Measurements from ENCODE around the gene RER1.

Gene RER1

GRCh38 chr1:2352897-2353550 is 38.6 kb upstream of the RER1 start:
- Histone ChIP-seq H2BK120ac (ENCODE audit: low read depth, low read length) (no peak overlapping the region), H2AFZ (ENCODE audit: low read depth, low read length) (no peak overlapping the region), H3K23ac (ENCODE audit: low read length in 2 of 2) (peak overlapping the region in 1 of 2 experiments; percentile 65), H2BK15ac (ENCODE audit: low read depth, poor library complexity, severe bottlenecking) (no peak overlapping the region), H3K4me3 (ENCODE audit: insufficient read depth in 1 of 2, low read depth in 1 of 2, low read length in 2 of 2) (no peak overlapping the region), H3K36me3 (ENCODE audit: control insufficient read depth in 1 of 2, insufficient read depth in 2 of 2, low read depth in 1 of 2, low read length in 2 of 2) (peaks cover 0 to 6% of the 10 kb centered on the region in 2 experiments), H3K79me1 (replicated peaks; ENCODE audit: low read length, poor library complexity, severe bottlenecking) (no peaks in the 10 kb centered on the region), H3K18ac (ENCODE audit: low read depth in 1 of 2, low read length in 2 of 2) (no peak overlapping the region), H2BK5ac (ENCODE audit: low read depth, low read length, poor library complexity, severe bottlenecking) (no peak overlapping the region), H2AK5ac (ENCODE audit: low read length, severe bottlenecking) (no peak overlapping the region), H3K27ac (ENCODE audit: low read length, poor library complexity, severe bottlenecking) (no peak overlapping the region), H3K9ac (ENCODE audit: low read length) (peak overlapping the region; percentile 29), H3K9me3 (ENCODE audit: control insufficient read depth, low read length) (no peaks in the 10 kb centered on the region), H4K8ac (ENCODE audit: low read length) (no peak overlapping the region), H2BK12ac (ENCODE audit: low read length in 2 of 2) (no peak overlapping the region), H4K91ac (ENCODE audit: low read length) (no peak overlapping the region), H3K4me1 (ENCODE audit: control insufficient read depth, insufficient read depth, low read depth, low read length) (peaks cover 23% of the 10 kb centered on the region), H3K4ac (ENCODE audit: low read depth in 1 of 2, low read length in 2 of 2) (no peak overlapping the region), H3K14ac (ENCODE audit: low read length in 2 of 2) (no peak overlapping the region), H3K27me3 (ENCODE audit: control insufficient read depth in 1 of 2, insufficient read depth in 1 of 2, low read length in 2 of 2) (peaks cover 9 to 26% of the 10 kb centered on the region in 2 experiments), H3K4me2 (ENCODE audit: low read length, poor library complexity, severe bottlenecking) (no peak overlapping the region)
- no peak for DNase-seq
- 90% methylated on average over 21 of the region's 21 CpGs for WGBS

DNA sequence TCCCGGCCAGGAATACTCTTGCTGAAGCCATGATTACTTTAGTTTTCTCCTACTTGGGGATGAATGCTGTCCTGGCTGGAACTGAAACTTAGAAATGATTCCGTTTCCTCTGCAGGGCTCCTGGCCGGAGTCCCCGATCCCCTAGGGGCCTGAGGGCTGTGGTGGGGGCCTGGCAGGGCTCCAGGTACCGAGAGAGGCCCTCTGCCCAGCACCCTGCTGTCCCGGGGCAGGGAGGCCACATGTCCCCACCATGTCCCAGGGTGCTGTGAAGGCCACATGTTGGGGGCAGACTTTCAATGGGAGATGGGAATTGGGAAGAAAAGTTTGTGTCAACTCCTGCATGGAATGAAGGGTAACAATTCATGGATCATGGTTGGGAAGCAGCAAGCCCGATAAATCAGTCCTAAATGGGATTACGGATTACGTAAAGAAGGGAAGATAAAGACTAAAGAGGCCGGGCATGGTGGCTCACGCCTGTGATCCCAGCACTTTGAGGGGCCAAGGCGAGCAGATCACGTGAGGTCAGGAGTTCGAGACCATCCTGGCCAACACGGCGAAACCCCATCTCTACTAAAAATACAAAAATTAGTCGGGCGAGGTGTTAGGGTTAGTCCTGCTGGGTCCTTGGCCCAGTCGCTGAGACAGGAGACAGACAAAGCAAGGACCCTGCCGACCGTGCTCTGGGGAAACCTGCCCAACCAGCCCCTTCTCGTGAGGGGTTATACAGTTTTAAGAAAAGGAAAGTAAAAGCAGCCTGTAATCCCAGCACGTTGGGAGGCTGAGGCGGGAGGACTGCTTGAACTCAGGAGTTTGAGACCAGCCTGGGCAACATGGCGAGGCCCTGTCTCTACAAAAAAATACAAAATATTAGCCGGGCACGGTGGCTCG is 37.8 kb upstream of the RER1 start:
- peaks cover 0 to 8% of the 10 kb centered on the region in 2 experiments for H3K36me3 ChIP-seq (ENCODE audit: control insufficient read depth in 1 of 2, insufficient read depth in 2 of 2, low read depth in 1 of 2, low read length in 2 of 2)
- H4K91ac ChIP-seq (ENCODE audit: low read length), result no peak overlapping the region
- H3K79me1 ChIP-seq (replicated peaks; ENCODE audit: low read length, poor library complexity, severe bottlenecking), result no peaks in the 10 kb centered on the region
- peak overlapping the region; percentile 29 for H3K9ac ChIP-seq (ENCODE audit: low read length)
- H3K23ac ChIP-seq (ENCODE audit: low read length in 2 of 2), result peak overlapping the region in 1 of 2 experiments; percentile 65
- no peak overlapping the region for H2AK5ac ChIP-seq (ENCODE audit: low read length, severe bottlenecking)
- H2BK5ac ChIP-seq (ENCODE audit: low read depth, low read length, poor library complexity, severe bottlenecking), result no peak overlapping the region
- peaks cover 23% of the 10 kb centered on the region for H3K4me1 ChIP-seq (ENCODE audit: control insufficient read depth, insufficient read depth, low read depth, low read length)
- H2AFZ ChIP-seq (ENCODE audit: low read depth, low read length), result no peak overlapping the region
- H4K8ac ChIP-seq (ENCODE audit: low read length), result no peak overlapping the region
- no peak overlapping the region for H2BK15ac ChIP-seq (ENCODE audit: low read depth, poor library complexity, severe bottlenecking)
- no peak overlapping the region for H3K4ac ChIP-seq (ENCODE audit: low read depth in 1 of 2, low read length in 2 of 2)
- no peak overlapping the region for H2BK120ac ChIP-seq (ENCODE audit: low read depth, low read length)
- no peak overlapping the region for H3K18ac ChIP-seq (ENCODE audit: low read depth in 1 of 2, low read length in 2 of 2)
- no peak overlapping the region for H3K4me2 ChIP-seq (ENCODE audit: low read length, poor library complexity, severe bottlenecking)
- WGBS, result 91% methylated on average over 28 of the region's 28 CpGs
- H3K14ac ChIP-seq (ENCODE audit: low read length in 2 of 2), result no peak overlapping the region
- H3K27me3 ChIP-seq (ENCODE audit: control insufficient read depth in 1 of 2, insufficient read depth in 1 of 2, low read length in 2 of 2), result peaks cover 9 to 25% of the 10 kb centered on the region in 2 experiments
- no peak overlapping the region for H2BK12ac ChIP-seq (ENCODE audit: low read length in 2 of 2)
- no peak overlapping the region for H3K27ac ChIP-seq (ENCODE audit: low read length, poor library complexity, severe bottlenecking)
- H3K9me3 ChIP-seq (ENCODE audit: control insufficient read depth, low read length), result no peaks in the 10 kb centered on the region
- no peak for DNase-seq
- H3K4me3 ChIP-seq (ENCODE audit: insufficient read depth in 1 of 2, low read depth in 1 of 2, low read length in 2 of 2), result no peak overlapping the region

DNA sequence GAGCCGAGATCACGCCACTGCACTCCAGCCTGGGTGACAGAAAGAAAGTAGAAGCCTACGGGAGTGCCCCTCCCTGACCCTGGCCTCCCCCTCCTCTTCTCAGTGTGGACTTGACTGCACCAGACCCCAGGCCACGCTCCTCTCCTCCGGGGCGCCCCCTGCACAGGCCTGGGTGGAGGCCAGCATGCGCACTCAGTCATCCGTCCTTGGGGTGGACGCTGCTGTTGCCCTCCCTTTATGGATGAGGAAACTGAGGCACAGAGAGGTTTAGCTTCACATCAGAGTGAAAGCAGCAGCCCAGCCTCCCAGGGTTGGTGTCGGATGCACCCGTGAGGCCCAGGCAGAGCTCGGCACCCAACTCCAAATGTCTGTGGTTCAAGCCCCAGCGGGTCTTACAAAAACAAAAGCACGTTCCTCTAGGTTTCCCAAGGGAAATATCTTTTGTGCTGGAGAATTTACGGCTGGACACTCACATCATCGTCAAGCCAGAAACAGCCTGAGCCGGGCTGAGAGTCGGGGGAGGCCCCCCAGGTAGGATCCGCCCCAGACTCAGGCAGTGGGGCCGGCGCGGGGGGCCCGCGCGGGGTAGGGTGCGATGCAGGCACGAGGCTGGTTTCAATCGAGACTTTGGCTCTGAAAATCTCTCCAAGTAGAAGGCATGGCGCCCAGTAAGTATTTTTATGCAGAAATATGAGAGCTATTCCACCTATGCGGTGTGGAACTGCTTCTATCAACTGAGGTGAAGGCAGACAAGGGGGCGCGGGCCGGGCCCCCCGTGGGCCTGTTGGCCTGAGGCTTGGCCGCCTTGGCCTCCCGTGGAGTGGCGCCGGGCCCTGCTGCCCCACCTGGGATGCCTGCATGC is 36.9 kb upstream of the RER1 start:
- no peak overlapping the region for H3K14ac ChIP-seq (ENCODE audit: low read length in 2 of 2)

More for the DNA sequence above, 36.9 kb upstream of the RER1 start:
- Histone ChIP-seq H4K8ac (ENCODE audit: low read length) (no peak overlapping the region), H3K4me3 (ENCODE audit: insufficient read depth in 1 of 2, low read depth in 1 of 2, low read length in 2 of 2) (no peak overlapping the region), H2BK5ac (ENCODE audit: low read depth, low read length, poor library complexity, severe bottlenecking) (no peak overlapping the region), H3K27ac (ENCODE audit: low read length, poor library complexity, severe bottlenecking) (no peak overlapping the region), H2BK120ac (ENCODE audit: low read depth, low read length) (no peak overlapping the region), H3K79me1 (replicated peaks; ENCODE audit: low read length, poor library complexity, severe bottlenecking) (no peaks in the 10 kb centered on the region), H3K23ac (ENCODE audit: low read length in 2 of 2) (no peak overlapping the region), H3K9ac (ENCODE audit: low read length) (no peak overlapping the region), H3K18ac (ENCODE audit: low read depth in 1 of 2, low read length in 2 of 2) (no peak overlapping the region), H3K4ac (ENCODE audit: low read depth in 1 of 2, low read length in 2 of 2) (no peak overlapping the region), H3K27me3 (ENCODE audit: control insufficient read depth in 1 of 2, insufficient read depth in 1 of 2, low read length in 2 of 2) (peaks cover 9 to 21% of the 10 kb centered on the region in 2 experiments), H4K91ac (ENCODE audit: low read length) (no peak overlapping the region), H3K4me1 (ENCODE audit: control insufficient read depth, insufficient read depth, low read depth, low read length) (peaks cover 23% of the 10 kb centered on the region), H2AK5ac (ENCODE audit: low read length, severe bottlenecking) (no peak overlapping the region), H3K4me2 (ENCODE audit: low read length, poor library complexity, severe bottlenecking) (peak overlapping the region; percentile 57), H3K36me3 (ENCODE audit: control insufficient read depth in 1 of 2, insufficient read depth in 2 of 2, low read depth in 1 of 2, low read length in 2 of 2) (peaks cover 0 to 8% of the 10 kb centered on the region in 2 experiments), H2AFZ (ENCODE audit: low read depth, low read length) (no peak overlapping the region), H2BK15ac (ENCODE audit: low read depth, poor library complexity, severe bottlenecking) (no peak overlapping the region), H2BK12ac (ENCODE audit: low read length in 2 of 2) (no peak overlapping the region), H3K9me3 (ENCODE audit: control insufficient read depth, low read length) (no peaks in the 10 kb centered on the region)
- 89% methylated on average over 38 of the region's 38 CpGs for WGBS
- no peak for DNase-seq
